ENCODE results near the gene FXYD7. TPM values are rescaled to one million over a fixed set of nuclear protein-coding genes. Genes with fewer than 3 reads are reported as not detected.
A peak's percentile ranks its signal among the peaks of the same experiment; 100 is the strongest.

The FXYD7 gene
- polyA plus RNA-seq, 1 experiment: 0.10 TPM

DNA sequence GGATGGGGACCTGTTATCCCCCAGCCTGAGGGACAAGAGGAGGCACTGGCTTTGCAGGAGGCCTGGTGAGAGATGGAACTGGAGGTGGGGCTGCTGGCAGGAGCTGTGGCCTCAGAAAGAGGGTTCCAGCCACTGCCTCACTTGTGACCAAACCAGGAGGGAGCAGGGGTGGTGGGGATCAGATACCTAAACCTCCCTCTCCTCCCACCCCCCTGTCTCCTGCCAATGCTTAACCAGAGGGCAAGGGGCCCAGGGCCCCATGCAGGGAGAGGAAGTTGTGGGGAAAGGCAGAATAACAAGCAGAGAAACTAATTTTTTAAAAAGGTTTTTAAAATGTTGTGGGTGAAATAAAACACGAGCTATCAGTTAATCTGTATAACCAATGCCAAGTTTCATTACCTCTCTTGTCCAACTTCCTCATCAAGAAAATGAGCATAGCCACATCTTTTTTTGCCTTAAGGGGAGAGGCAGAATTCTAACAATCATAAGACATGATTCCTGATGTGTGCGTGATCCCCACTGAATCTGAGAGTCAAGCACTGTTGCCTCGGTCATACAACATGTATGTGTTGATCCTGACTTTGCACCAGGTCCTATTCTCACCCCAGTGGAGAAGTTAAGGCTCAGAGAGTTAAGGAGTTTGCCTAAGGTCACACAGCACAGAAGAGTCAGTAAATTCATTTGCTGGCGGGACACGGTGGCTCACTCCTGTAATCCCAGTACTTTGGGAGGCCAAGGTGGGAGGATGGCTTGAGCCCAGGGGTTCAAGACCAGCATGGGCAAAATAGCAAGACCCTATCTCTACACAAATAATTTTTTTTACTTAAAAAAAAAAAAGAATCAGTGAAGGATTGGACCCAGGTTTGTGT, 24.4 kb downstream of the FXYD7 start:
- Histone ChIP-seq H3K36me3 (ENCODE audit: control insufficient read depth, insufficient read depth, low read length) (peaks cover 23% of the 10 kb centered on the region), H3K4me3 (ENCODE audit: low read depth, low read length) (no peak overlapping the region), H3K27me3 (ENCODE audit: control insufficient read depth, insufficient read depth, low read length) (no peaks in the 10 kb centered on the region)
- ChIA-PET POLR2A (no interaction called here), CTCF (interaction anchor here (2.3 kb wide), 1 partner anchor 14 kb away, joined by 7 read pairs; no protein-coding TSS in a partner anchor)
- TF ChIP-seq, protein P1, sequence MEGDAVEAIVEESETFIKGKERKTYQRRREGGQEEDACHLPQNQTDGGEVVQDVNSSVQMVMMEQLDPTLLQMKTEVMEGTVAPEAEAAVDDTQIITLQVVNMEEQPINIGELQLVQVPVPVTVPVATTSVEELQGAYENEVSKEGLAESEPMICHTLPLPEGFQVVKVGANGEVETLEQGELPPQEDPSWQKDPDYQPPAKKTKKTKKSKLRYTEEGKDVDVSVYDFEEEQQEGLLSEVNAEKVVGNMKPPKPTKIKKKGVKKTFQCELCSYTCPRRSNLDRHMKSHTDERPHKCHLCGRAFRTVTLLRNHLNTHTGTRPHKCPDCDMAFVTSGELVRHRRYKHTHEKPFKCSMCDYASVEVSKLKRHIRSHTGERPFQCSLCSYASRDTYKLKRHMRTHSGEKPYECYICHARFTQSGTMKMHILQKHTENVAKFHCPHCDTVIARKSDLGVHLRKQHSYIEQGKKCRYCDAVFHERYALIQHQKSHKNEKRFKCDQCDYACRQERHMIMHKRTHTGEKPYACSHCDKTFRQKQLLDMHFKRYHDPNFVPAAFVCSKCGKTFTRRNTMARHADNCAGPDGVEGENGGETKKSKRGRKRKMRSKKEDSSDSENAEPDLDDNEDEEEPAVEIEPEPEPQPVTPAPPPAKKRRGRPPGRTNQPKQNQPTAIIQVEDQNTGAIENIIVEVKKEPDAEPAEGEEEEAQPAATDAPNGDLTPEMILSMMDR (IDR thresholded peaks at IDR 0.05; ENCODE audit: insufficient read depth, low read depth, low read length): no peak
- no peak for DNase-seq (ENCODE audit: low read depth)

DNA sequence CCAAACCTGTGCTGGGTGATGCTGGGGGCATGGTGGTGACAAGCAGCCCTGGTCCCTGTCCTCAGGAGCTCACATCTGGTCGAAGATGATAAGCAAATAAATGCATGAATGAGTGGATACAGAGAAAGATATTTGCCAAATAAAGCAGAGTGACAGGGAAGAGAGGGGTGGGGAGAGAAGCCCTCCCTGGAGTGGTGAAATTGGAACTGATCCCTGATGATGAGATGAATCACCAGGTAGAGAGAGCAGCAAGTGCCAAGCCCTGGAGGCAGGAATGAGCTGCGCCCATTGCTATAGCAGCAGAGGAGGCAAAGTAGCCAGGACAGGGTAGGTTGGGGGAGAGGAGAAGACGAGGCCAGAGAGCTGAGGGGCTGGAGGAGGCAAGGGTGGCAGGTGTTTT, 25.1 kb downstream of the FXYD7 start:
- Histone ChIP-seq H3K4me3 (ENCODE audit: low read depth, low read length) (no peak overlapping the region), H3K27me3 (ENCODE audit: control insufficient read depth, insufficient read depth, low read length) (no peaks in the 10 kb centered on the region), H3K36me3 (ENCODE audit: control insufficient read depth, insufficient read depth, low read length) (peaks cover 23% of the 10 kb centered on the region)
- TF ChIP-seq, protein P1 (IDR thresholded peaks at IDR 0.05; ENCODE audit: insufficient read depth, low read depth, low read length): peak; percentile 20; the same call in 1 of the 2 replicates
- DNase-seq (ENCODE audit: low read depth): no peak
- ChIA-PET CTCF (interaction anchor here (2.3 kb wide), 1 partner anchor 15 kb away, joined by 7 read pairs; no protein-coding TSS in a partner anchor), POLR2A (no interaction called here)

DNA sequence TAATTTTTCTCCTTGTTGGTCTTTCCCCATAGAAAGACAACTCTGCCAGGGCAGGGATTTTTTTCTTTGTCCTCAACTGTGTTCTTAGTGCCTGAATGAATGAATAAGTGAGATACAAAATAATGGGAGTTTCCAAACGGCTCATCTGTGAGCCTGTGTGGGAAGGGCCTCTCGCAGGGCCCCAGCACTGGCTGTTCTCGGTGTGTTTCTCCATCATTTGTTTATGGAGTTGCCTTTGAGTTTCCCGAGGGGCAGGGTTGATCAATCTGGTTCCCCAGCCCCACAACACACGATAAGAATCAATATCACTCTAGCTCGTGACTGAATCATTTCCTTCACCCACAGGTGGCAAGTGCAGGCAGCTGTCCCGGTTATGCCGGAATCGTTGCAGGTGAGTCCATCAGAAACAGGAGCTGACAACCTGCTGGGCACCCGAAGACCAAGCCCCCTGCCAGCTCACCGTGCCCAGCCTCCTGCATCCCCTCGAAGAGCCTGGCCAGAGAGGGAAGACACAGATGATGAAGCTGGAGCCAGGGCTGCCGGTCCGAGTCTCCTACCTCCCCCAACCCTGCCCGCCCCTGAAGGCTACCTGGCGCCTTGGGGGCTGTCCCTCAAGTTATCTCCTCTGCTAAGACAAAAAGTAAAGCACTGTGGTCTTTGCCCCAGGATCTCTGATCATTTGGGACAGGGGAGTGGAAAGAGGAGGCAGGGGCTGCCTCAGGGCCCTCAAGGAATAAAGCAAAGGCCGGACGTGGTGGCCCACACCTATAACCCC, 26.4 kb downstream of the FXYD7 start:
- TF ChIP-seq, protein P1 (IDR thresholded peaks at IDR 0.05; ENCODE audit: insufficient read depth, low read depth, low read length): no peak
- Histone ChIP-seq H3K4me3 (ENCODE audit: low read depth, low read length) (no peak overlapping the region), H3K27me3 (ENCODE audit: control insufficient read depth, insufficient read depth, low read length) (no peaks in the 10 kb centered on the region), H3K36me3 (ENCODE audit: control insufficient read depth, insufficient read depth, low read length) (peaks cover 16% of the 10 kb centered on the region)
- POLR2A ChIA-PET: no interaction called here
- CTCF ChIA-PET: interaction anchor here (1.5 to 2.3 kb wide), 2 partner anchors 16 to 54 kb away, joined by 3 to 7 read pairs; no protein-coding TSS in a partner anchor
- DNase-seq (ENCODE audit: low read depth): no peak

DNA sequence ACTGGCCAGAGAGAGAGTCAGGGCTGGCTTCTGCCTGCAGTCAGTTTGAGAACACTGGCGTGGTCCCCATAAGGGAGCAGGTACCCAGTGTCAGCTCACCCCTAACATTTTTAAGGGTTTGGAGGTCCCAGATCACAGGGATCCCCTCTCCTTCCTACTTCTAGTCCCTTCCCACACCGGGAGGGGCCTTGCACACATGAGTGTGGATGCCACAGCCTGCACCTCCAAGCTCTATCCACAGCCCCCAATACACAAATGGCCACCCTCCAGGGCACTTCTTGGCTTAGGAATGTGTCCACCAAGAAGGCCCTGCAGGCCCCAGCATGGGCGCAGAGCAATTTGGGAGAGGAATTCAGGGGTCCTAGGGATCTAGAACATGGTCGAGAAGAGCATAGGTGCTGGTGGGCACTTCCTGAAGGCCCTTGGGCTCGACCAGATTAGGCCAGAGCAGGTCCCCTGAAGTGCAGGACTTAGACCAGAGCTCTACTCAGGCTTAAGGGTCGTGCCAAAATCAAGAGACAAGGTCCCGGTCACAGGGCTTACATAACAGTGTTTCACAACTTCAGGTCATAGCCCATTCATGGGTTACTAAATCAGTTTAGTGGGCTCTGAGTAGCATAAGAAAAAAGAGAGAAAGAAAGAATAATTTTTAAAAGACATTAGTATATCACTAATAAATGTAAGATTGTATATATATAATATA, 27.5 kb downstream of the FXYD7 start:
- CTCF ChIA-PET: interaction anchor here (1.5 kb wide), 1 partner anchor 55 kb away, joined by 3 read pairs; no protein-coding TSS in a partner anchor

More for the DNA sequence above, 27.5 kb downstream of the FXYD7 start:
- no peak for DNase-seq (ENCODE audit: low read depth)
- no peak overlapping the region for H3K4me3 ChIP-seq (ENCODE audit: low read depth, low read length)
- TF ChIP-seq, protein P1 (IDR thresholded peaks at IDR 0.05; ENCODE audit: insufficient read depth, low read depth, low read length): no peak
- H3K27me3 ChIP-seq (ENCODE audit: control insufficient read depth, insufficient read depth, low read length): no peaks in the 10 kb centered on the region
- POLR2A ChIA-PET: no interaction called here
- H3K36me3 ChIP-seq (ENCODE audit: control insufficient read depth, insufficient read depth, low read length): peaks cover 15% of the 10 kb centered on the region
